HEK293 (cell line): ENCODE results near the gene TMEM62.

ENCODE experiments used
- ATF2 ChIP-seq: fragments of 450-650 bp; formaldehyde crosslinking; IDR thresholded peaks from 2 replicates; pipeline ENCODE4 v1.5.1; 2016; ENCODE audit warnings: missing biosample characterization, missing genetic modification characterization, low read depth
- CTCF ChIP-seq: fragments of 450-650 bp; formaldehyde crosslinking; IDR thresholded peaks from 2 replicates; pipeline ENCODE4 v1.5.1; 2016; ENCODE audit warnings: missing biosample characterization, missing genetic modification characterization
- ZBTB8A ChIP-seq: fragments of 450-650 bp; formaldehyde crosslinking; IDR thresholded peaks from 2 replicates; pipeline ENCODE4 v1.5.1; 2016; ENCODE audit warnings: missing biosample characterization, missing genetic modification characterization
- ZNF23 ChIP-seq: fragments of 450-650 bp; formaldehyde crosslinking; IDR thresholded peaks from 2 replicates; pipeline ENCODE4 v1.5.1; 2016; ENCODE audit warnings: missing biosample characterization, missing genetic modification characterization, borderline replicate concordance
- ZNF280D ChIP-seq: fragments of 450-650 bp; formaldehyde crosslinking; IDR thresholded peaks from 2 replicates; pipeline ENCODE4 v1.5.1; 2016; ENCODE audit warnings: missing biosample characterization, missing genetic modification characterization
- ZNF501 ChIP-seq: fragments of 450-650 bp; formaldehyde crosslinking; IDR thresholded peaks from 2 replicates; pipeline ENCODE4 v1.5.1; 2016; ENCODE audit warnings: missing biosample characterization, missing genetic modification characterization
- ZNF544 ChIP-seq: fragments of 450-650 bp; formaldehyde crosslinking; IDR thresholded peaks from 2 replicates; pipeline ENCODE4 v1.5.0; 2017; ENCODE audit warnings: missing biosample characterization, missing genetic modification characterization
- ZSCAN16 ChIP-seq: fragments of 450-650 bp; formaldehyde crosslinking; IDR thresholded peaks from 2 replicates; pipeline ENCODE4 v1.5.1; 2016; ENCODE audit warnings: missing biosample characterization, missing genetic modification characterization
- TF ChIP-seq, protein P1 (sequence below): fragments of 450-650 bp; formaldehyde crosslinking; IDR thresholded peaks from 2 replicates; pipeline ENCODE4 v1.5.1; 2016; ENCODE audit warnings: missing biosample characterization, missing genetic modification characterization

- TF ChIP-seq CTCF (tag by site-specific recombination) (no peak), ZNF501 (tag by site-specific recombination) (no peak), ZBTB8A (tag by site-specific recombination) (no peak), ATF2 (tag by site-specific recombination) (no peak), ZNF280D (tag by site-specific recombination) (no peak), ZNF23 (tag by site-specific recombination) (no peak), ZNF544 (tag by site-specific recombination) (no peak), ZSCAN16 (tag by site-specific recombination) (no peak)
- TF ChIP-seq, protein P1, sequence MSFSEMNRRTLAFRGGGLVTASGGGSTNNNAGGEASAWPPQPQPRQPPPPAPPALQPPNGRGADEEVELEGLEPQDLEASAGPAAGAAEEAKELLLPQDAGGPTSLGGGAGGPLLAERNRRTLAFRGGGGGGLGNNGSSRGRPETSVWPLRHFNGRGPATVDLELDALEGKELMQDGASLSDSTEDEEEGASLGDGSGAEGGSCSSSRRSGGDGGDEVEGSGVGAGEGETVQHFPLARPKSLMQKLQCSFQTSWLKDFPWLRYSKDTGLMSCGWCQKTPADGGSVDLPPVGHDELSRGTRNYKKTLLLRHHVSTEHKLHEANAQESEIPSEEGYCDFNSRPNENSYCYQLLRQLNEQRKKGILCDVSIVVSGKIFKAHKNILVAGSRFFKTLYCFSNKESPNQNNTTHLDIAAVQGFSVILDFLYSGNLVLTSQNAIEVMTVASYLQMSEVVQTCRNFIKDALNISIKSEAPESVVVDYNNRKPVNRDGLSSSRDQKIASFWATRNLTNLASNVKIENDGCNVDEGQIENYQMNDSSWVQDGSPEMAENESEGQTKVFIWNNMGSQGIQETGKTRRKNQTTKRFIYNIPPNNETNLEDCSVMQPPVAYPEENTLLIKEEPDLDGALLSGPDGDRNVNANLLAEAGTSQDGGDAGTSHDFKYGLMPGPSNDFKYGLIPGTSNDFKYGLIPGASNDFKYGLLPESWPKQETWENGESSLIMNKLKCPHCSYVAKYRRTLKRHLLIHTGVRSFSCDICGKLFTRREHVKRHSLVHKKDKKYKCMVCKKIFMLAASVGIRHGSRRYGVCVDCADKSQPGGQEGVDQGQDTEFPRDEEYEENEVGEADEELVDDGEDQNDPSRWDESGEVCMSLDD, result no peak
Observed at GRCh38 chr15:43099105-43099845, 34.1 kb upstream of the TMEM62 start.
